SIG-M5 treated with dmso at 0.1 percent for 504 hours (cell line): ENCODE measurements around the gene DBF4B.

Source experiments
- DNase-seq: peaks from one replicate; lab custom pipeline; 2025; ENCODE audit not compliant: unreplicated experiment; lab: John Stamatoyannopoulos, UW

DBF4B gene

DNA sequence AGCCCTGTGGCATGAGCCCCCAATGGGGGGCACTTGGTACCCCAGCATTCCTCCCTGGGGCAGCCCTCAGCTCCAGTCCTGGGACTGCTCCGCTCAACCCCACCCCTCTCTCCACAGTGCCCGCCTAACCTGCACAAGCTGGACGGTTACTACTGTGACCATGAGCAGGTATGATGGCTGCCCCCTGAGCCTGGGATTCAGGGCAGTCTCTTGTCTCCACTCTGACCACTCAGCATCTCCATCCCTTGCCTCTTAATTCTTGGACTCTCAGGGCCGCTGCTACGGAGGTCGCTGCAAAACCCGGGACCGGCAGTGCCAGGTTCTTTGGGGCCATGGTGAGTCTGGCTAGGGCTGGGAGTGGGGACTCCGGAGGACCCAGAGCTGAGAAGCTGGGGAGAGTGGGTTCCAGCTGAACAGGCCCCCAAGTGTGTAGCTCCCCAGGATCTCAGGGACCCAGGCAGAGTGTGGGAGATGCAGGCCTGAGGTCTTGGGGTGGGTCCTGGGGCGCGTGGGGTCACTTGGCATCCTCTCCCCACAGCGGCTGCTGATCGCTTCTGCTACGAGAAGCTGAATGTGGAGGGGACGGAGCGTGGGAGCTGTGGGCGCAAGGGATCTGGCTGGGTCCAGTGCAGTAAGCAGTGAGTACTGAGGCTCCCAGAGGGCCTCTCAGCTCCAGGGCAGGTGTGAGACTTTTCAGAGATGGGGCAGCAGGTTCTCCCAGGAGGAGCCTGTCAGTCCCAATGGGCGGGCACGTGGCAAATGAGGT lies 68.3 kb downstream of the DBF4B start:
- no peak for DNase-seq

GRCh38 chr17:44777394-44778348 lies 69.2 kb downstream of the DBF4B start:
- no peak for DNase-seq

- no peak for DNase-seq
Observed at GRCh38 chr17:44778656-44779210, 70.3 kb downstream of the DBF4B start.

DNA sequence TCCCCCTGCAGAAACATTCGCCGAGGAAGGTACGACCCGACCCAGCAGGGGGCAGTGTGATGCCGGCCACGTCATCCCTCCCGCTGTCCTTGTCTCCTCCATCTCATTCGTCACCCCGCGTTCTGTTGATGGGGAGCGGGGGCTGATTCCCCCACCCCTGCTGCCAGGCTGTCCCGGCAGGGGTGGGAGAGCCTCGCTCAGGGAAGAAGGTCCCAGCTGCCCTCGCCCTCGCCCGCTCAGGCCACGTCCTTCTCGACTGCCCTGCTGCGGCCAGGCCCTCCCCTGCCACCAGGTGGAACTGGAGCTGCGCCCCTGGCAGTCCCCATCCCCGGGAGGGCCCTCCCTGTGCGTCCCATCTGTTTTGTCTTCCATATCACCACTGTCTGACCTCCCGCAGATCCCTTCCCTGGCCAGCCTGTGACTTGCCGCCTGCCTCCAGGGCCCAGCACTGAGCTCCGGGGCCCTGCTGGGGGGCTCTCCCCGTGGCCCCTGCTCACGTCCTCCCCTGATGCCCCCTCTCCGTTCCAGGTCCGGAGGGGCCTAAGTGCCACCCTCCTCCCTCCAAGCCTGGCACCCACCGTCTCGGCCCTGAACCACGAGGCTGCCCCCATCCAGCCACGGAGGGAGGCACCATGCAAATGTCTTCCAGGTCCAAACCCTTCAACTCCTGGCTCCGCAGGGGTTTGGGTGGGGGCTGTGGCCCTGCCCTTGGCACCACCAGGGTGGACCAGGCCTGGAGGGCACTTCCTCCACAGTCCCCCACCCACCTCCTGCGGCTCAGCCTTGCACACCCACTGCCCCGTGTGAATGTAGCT lies 71.0 kb downstream of the DBF4B start:
- DNase-seq: peak; percentile 72

DNA sequence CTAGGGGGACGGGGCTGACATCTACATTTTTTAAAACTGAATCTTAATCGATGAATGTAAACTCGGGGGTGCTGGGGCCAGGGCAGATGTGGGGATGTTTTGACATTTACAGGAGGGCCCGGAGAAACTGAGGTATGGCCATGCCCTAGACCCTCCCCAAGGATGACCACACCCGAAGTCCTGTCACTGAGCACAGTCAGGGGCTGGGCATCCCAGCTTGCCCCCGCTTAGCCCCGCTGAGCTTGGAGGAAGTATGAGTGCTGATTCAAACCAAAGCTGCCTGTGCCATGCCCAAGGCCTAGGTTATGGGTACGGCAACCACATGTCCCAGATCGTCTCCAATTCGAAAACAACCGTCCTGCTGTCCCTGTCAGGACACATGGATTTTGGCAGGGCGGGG lies 71.7 kb downstream of the DBF4B start:
- no peak for DNase-seq

DNA sequence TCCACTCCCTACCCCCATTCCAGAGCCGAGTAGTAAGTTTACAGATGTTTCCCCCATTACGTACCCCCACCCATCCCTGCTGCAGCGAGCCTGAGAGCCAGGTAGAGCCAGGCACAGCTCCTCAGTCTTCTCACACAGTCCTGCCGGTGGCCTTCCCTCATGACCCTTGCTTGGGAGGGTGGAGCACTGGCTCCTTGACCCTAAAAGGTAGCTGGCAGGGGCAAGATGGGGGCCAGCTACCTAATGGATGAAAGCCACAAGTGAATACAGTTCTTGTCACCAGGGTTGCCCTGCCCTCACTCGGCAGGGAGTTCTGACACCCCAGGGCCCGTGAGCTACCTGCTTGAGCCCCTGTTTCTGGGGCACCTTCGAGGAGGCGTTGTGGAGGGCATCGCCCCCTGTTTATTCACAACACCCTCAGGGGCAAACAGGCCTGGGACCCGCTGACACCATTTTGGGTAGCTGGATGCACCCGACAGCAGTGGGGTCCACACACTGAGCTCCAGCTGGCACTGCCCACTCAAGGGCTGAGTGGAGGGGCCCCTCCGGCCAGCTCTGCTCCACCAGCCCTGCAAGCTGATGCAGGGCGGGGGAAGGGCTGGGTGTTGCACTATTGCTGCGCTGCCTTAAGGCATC lies 72.5 kb downstream of the DBF4B start:
- no peak for DNase-seq

GRCh38 chr17:44781551-44782325 lies 73.3 kb downstream of the DBF4B start:
- no peak for DNase-seq

GRCh38 chr17:44782326-44782850 lies 73.9 kb downstream of the DBF4B start:
- no peak for DNase-seq

DNA sequence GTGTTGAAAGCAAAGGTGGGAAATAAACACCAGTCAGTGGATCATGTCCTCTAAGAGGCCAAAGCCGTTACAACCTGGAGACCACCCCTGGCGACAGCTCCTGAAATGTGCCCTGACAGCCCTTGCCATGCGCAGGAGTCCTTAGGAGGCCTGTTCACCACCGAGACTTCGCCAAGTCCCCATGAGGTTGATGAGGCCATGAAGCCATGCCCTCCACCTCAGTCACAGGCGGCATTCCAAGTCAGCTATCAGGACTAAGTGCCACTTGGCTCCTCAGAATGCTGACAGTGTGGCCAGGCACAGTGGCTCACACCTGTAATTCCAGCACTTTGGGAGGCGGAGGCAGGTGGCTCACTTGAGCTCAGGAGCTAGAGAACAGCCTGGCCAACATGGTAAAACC lies 77.5 kb downstream of the DBF4B start:
- no peak for DNase-seq

- no peak for DNase-seq
Observed at GRCh38 chr17:44786551-44787081, 78.2 kb downstream of the DBF4B start.

GRCh38 chr17:44787271-44787940 lies 78.9 kb downstream of the DBF4B start:
- DNase-seq: no peak

GRCh38 chr17:44788139-44788538 lies 79.7 kb downstream of the DBF4B start:
- no peak for DNase-seq

- no peak for DNase-seq
Observed at GRCh38 chr17:44792276-44792675, 83.8 kb downstream of the DBF4B start.

DNA sequence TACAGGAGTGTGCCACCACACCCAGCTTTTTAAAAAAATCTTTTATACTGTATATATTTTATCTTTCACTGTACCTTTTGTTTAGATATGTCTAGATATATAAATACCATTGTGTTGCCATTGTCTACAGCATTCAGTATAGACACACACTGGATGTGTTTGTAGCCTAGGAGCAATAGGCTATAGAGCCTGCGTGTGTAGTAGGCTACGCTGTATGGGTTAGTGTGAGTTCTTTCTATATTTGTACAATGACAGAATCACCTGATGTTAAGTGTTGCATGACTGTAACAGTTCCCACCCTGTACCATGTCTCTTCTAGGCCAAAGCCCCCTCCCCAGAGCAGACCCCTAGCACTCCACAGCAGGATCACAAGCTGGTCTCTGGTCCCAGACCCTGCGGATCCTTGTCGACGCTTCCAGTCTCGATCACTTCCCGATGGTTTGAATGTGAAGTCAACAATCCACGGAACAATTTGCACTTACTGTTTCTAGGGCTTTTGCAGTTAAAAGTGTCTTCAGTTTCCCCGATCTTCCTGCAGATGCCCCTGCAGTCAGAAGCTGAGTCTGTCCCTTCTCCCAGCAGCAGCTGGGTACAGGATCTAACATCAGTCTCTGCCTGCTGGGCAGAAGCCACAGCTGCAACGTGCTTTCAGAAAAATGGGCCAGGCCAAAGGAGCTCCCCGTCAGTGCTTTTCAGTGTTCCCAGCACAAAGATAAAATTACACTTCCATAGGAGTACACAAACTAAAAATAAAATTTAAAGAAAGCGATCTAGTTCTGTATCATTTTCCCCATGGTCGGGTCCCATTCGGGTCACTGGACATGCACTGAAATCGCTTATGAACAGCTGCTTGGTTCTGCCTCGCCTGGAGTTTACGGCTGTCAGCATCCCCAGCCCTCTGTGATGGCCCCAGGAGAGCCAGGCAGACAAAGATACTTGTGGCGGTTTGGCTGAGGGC lies 85.7 kb downstream of the DBF4B start:
- no peak for DNase-seq

- peak; percentile 83 for DNase-seq
Observed at GRCh38 chr17:44794851-44795413, 86.5 kb downstream of the DBF4B start.

DNA sequence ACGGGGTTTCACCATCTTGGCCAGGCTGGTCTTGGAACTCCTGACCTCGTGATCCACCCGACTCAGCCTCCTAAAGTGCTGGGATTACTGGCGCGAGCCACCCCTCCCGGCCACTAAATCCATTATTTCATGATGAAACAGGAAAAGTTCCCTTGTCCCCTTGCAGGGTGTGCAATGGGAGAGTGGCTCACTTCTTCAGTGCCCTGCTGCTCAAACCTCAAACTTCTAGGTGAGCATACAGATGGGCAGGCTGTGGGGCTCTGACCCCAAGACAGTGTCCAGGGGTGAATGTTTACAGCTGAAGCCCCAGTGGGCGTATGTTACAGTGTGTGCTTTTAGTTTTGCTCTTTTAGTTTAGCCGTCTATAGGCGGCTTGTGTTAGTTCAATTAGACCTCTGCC lies 87.0 kb downstream of the DBF4B start:
- DNase-seq: no peak

DNA sequence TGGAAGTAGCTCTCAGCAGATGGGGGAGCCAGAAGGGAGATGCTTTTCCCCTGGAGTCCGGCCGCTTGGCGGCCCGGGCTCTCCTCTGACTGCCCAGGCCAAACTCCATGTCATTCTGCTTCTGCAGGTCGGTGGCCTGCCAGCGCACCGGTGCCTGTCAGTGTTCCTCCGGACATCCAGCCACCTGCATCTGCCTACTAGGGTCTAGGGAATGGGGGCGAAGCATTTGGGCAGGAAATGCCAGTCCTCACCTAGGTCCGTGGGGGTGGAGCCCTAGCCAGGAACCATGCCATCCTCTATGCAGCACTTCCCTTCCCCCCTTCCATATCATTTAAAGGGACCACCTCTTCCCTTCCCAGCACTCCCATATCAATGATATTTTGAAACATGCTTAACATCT lies 87.5 kb downstream of the DBF4B start:
- DNase-seq: no peak
